GM12878 (cell line): ENCODE measurements around the gene MIER1. TPM values are rescaled to one million over a fixed set of nuclear protein-coding genes. Genes with fewer than 3 reads are reported as not detected.
A peak's percentile ranks its signal among the peaks of the same experiment; 100 is the strongest.

Experiments used
- ATAC-seq: fragments of 200-7000 bp; cut with Tn5 transposase; 3 replicates; pipeline ENCODE4 v1.9.1; 2020; ENCODE audit warnings: mild to moderate bottlenecking, moderate library complexity
- BruUV-seq: library from RNA; stranded (reverse); fragments of 400-500 nt; replicated peaks from 2 replicates; lab custom pipeline; 2021; lab: Mats Ljungman, UMichigan
- CTCF ChIA-PET: fragments of 300-600 bp; sonication (Branson Sonifier 250); formaldehyde crosslinking; extraction: SDS; loops from one replicate; lab custom pipeline; 2021; ENCODE audit warnings: inconsistent platforms; lab: Yijun Ruan, JAX
- POLR2A ChIA-PET: fragments of 350-600 bp; formaldehyde crosslinking; extraction: SDS; loops from one replicate; lab custom pipeline; 2021; ENCODE audit warnings: inconsistent platforms; lab: Charles Lee
- RAD21 ChIA-PET: fragments of 300-600 bp; sonication (Branson Sonifier 250); formaldehyde crosslinking; loops from one replicate; lab custom pipeline; 2023; ENCODE audit warnings: antibody characterized with exemption; ENCODE audit not compliant: unreplicated experiment; lab: Charles Lee
- SMC1A ChIA-PET: fragments of 300-600 bp; sonication (Branson Sonifier 250); formaldehyde crosslinking; loops from one replicate; lab custom pipeline; 2023; ENCODE audit not compliant: unreplicated experiment, uncharacterized antibody; lab: Charles Lee
- DNase-seq: peaks from one replicate; pipeline ENCODE4 v3.0.0-alpha.2; 2011; ENCODE audit warnings: low read depth, low spot score
- FAIRE-seq: peaks from 3 replicates; lab custom pipeline; 2011; peaks lifted over from hg19 to GRCh38; lab: Jason Lieb, UNC
- H2AFZ ChIP-seq: 2 replicates; pipeline ENCODE4 v1.6.0; 2011; ENCODE audit warnings: low read depth, low read length, control low read depth; ENCODE audit not compliant: control insufficient read depth
- H3K27ac ChIP-seq: 2 replicates; pipeline ENCODE4 v1.5.1; 2011; ENCODE audit warnings: control low read depth; ENCODE audit not compliant: control insufficient read depth, insufficient read depth
- H3K27me3 ChIP-seq, 2 experiments: replicated peaks in 1 of 2; 2 replicates each; pipeline versions ENCODE4 v1.6.0 to v1.6.1; 2011; ENCODE audit warnings: low read length in 1 of 2; ENCODE audit not compliant: control insufficient read depth in 2 of 2, insufficient read depth in 2 of 2
- H3K36me3 ChIP-seq, 2 experiments: 2 replicates each; pipeline ENCODE4 v1.5.1; 2011; ENCODE audit warnings: low read length in 1 of 2; ENCODE audit not compliant: control insufficient read depth in 2 of 2, insufficient read depth in 2 of 2
- H3K4me1 ChIP-seq: 2 replicates; pipeline ENCODE4 v1.6.1; 2011; ENCODE audit warnings: mild to moderate bottlenecking, low read length, moderate library complexity, mixed read lengths; ENCODE audit not compliant: control insufficient read depth, insufficient read depth
- H3K4me2 ChIP-seq: 2 replicates; pipeline ENCODE4 v1.6.0; 2011; ENCODE audit warnings: control low read depth; ENCODE audit not compliant: control insufficient read depth, insufficient read depth
- H3K4me3 ChIP-seq: fragments of 200-600 bp; sonication (generic); 2 replicates; pipeline ENCODE4 v1.5.1; 2016
- H3K79me2 ChIP-seq: 2 replicates; pipeline ENCODE4 v1.6.0; 2011; ENCODE audit warnings: low read length; ENCODE audit not compliant: control insufficient read depth, insufficient read depth
- H3K9ac ChIP-seq: 2 replicates; pipeline ENCODE4 v1.8.0; 2011; ENCODE audit warnings: low read length, control low read depth, mixed read lengths; ENCODE audit not compliant: control insufficient read depth, insufficient read depth
- H3K9me3 ChIP-seq: replicated peaks from 3 replicates; pipeline ENCODE4 v1.5.1; 2011; ENCODE audit warnings: mild to moderate bottlenecking, low read length; ENCODE audit not compliant: control insufficient read depth, insufficient read depth
- H4K20me1 ChIP-seq: 2 replicates; pipeline ENCODE4 v1.6.0; 2011; ENCODE audit not compliant: control insufficient read depth, insufficient read depth
- ESRRA ChIP-seq: IDR thresholded peaks from 2 replicates; pipeline ENCODE4 v1.6.1; 2012; ENCODE audit warnings: mild to moderate bottlenecking, low read length, improper control_type of control experiment
- FOXM1 ChIP-seq: IDR thresholded peaks from 2 replicates; pipeline ENCODE4 v1.6.1; 2012; ENCODE audit warnings: low read depth, mild to moderate bottlenecking, inconsistent platforms, low read length, moderate library complexity
- HDAC2 ChIP-seq: fragments of 200-600 bp; sonication (generic); IDR thresholded peaks from 2 replicates; pipeline ENCODE4 v1.6.1; 2017
- MTA2 ChIP-seq: fragments of 450-650 bp; IDR thresholded peaks from 2 replicates; pipeline ENCODE4 v1.6.1; 2016; ENCODE audit warnings: low read depth, mild to moderate bottlenecking, moderate library complexity
- MYC ChIP-seq: IDR thresholded peaks from 2 replicates; pipeline ENCODE4 v1.6.1; 2011; ENCODE audit warnings: mild to moderate bottlenecking, low read length, moderate library complexity, inconsistent platforms; ENCODE audit not compliant: insufficient read depth, insufficient replicate concordance, insufficient read length, severe bottlenecking
- NKRF ChIP-seq: fragments of 450-650 bp; conservative IDR thresholded peaks from 2 replicates; pipeline ENCODE4 v1.6.1; 2017; ENCODE audit warnings: mild to moderate bottlenecking, moderate library complexity
- NRF1 ChIP-seq: conservative IDR thresholded peaks from 2 replicates; pipeline ENCODE4 v1.6.1; 2011; ENCODE audit warnings: mild to moderate bottlenecking, low read depth, low read length, improper control_type of control experiment
- RELA ChIP-seq: fragments of 450-650 bp; IDR thresholded peaks from 2 replicates; pipeline ENCODE4 v1.8.0; 2014; ENCODE audit warnings: borderline replicate concordance; ENCODE audit not compliant: partially characterized antibody
- ZNF384 ChIP-seq: IDR thresholded peaks from 2 replicates; pipeline ENCODE4 v1.6.1; 2012; ENCODE audit warnings: low read depth, mild to moderate bottlenecking, low read length, improper control_type of control experiment, borderline replicate concordance
- WGBS: methylation state at CpG from one replicate; pipeline ENCODE4 v1.1.6; 2016; ENCODE audit warnings: low lambda C conversion rate; ENCODE audit not compliant: insufficient replicate concordance, insufficient coverage; ENCODE audit errors: missing lambda C conversion rate; 5-methylcytosine and 5-hydroxymethylcytosine counted together
- in situ Hi-C: fragments of 300-500 bp; cut with MboI; formaldehyde crosslinking; loops from 9 replicates; pipeline ENCODE4 v1.14.3; 2018; ENCODE audit warnings: mixed read lengths
- intact Hi-C: fragments of 100-400 bp; cut with micrococcal nuclease; formaldehyde crosslinking; loops from one replicate; pipeline ENCODE4 v1.14.2; 2022; ENCODE audit not compliant: unreplicated experiment
- polyA plus RNA-seq, 11 experiments: library from polyadenylated mRNA; depleted of rRNA in 4 of 11; unstranded in 6 of 11; stranded (reverse) in 5 of 11; fragments of >200 nt; fragmentation: Nextera tagmentation in 4 of 11; fragmentation: Illumina TruSeq in 1 of 11; extraction: Ambion mirVana in 4 of 11; extraction: Trizol in 1 of 11; gene quantifications; 1 replicate in 1 of 11; 2 replicates in 10 of 11; pipeline versions ENCODE4 v1.2.1 to v1.2.3, GENCODE V29; 2011 to 2016; ENCODE audit warnings: inconsistent platforms in 2 of 11, missing spikeins in 2 of 11, low read depth in 1 of 11
- total RNA-seq, 4 experiments: library from RNA; depleted of rRNA in 3 of 4; stranded (reverse); fragments of >200 nt in 3 of 4; fragmentation: Illumina TruSeq in 1 of 4; extraction: Trizol in 1 of 4; gene quantifications; 2 replicates each; pipeline versions ENCODE4 v1.2.1 to v1.2.3, GENCODE V29; 2013 to 2021
- TF ChIP-seq, protein P1 (sequence below): fragments of 450-650 bp; IDR thresholded peaks from 2 replicates; pipeline ENCODE4 v1.6.1; 2016; ENCODE audit warnings: mild to moderate bottlenecking
- TF ChIP-seq, protein P2 (sequence below): IDR thresholded peaks from 2 replicates; pipeline ENCODE4 v1.6.1; 2011; ENCODE audit warnings: borderline replicate concordance, low read depth, mild to moderate bottlenecking, moderate library complexity, low read length; ENCODE audit not compliant: insufficient read depth, poor library complexity, severe bottlenecking
- TF ChIP-seq, protein P3 (sequence below): IDR thresholded peaks from 2 replicates; pipeline ENCODE4 v1.6.1; 2011; ENCODE audit warnings: low read depth, low read length, improper control_type of control experiment, borderline replicate concordance

The MIER1 gene
- total and polyA plus RNA-seq, 10 of the 15 experiments (the other 5 are each of a cell fraction or from before 2014, with no cell fraction given): 13.6 to 39.8 (median 25.7) TPM

- H3K36me3 ChIP-seq: peaks cover 0 to 16% of the 10 kb centered on the region in 2 experiments; a peak in 2 of 4 replicates
- no TSS peak for BruUV-seq
- POLR2A ChIA-PET: interaction anchor here (1.0 kb wide), 1 partner anchor 13 kb away, joined by 3 read pairs; no protein-coding TSS in a partner anchor
- ATAC-seq: peak; percentile 71
- H3K4me3 ChIP-seq: no peak overlapping the region
- intact Hi-C loops: loop anchor here (5.0 to 10.0 kb wide), 3 partner anchors 215 to 442 kb away; no protein-coding TSS in a partner anchor
- H4K20me1 ChIP-seq: no peaks in the 10 kb centered on the region
- H3K9ac ChIP-seq: no peak overlapping the region
- CTCF ChIA-PET: interaction anchor here (0.7 to 2.8 kb wide), 5 partner anchors 13 to 783 kb away, joined by 3 to 12 read pairs (median 4); no protein-coding TSS in a partner anchor
- H3K4me2 ChIP-seq: no peak overlapping the region
- H3K9me3 ChIP-seq: no peaks in the 10 kb centered on the region
- no peak for FAIRE-seq
- in situ Hi-C loops: loop anchor here (10.0 kb wide), 1 partner anchor 442 kb away; no protein-coding TSS in a partner anchor
- H3K79me2 ChIP-seq: no peaks in the 10 kb centered on the region
- peaks cover 17% of the 10 kb centered on the region for H3K4me1 ChIP-seq
- WGBS: 100% methylated on average over 4 of the region's 4 CpGs
- SMC1A ChIA-PET: interaction anchor here (0.8 to 4.9 kb wide), 10 partner anchors 11 to 712 kb away, joined by 3 to 19 read pairs (median 4); no protein-coding TSS in a partner anchor
- H3K27me3 ChIP-seq: no peaks in the 10 kb centered on the region
- no peak overlapping the region for H2AFZ ChIP-seq
- H3K27ac ChIP-seq: no peak overlapping the region; the same call in 1 of the 2 replicates
- DNase-seq: no peak
- RAD21 ChIA-PET: interaction anchor here (0.6 to 2.2 kb wide), 7 partner anchors 10 to 229 kb away, joined by 3 to 12 read pairs (median 3); partner anchors contain the start of genes DNAI4 and MIER1
- no peak for TF ChIP-seq NRF1
- TF ChIP-seq ESRRA: no peak
- TF ChIP-seq, protein P1, sequence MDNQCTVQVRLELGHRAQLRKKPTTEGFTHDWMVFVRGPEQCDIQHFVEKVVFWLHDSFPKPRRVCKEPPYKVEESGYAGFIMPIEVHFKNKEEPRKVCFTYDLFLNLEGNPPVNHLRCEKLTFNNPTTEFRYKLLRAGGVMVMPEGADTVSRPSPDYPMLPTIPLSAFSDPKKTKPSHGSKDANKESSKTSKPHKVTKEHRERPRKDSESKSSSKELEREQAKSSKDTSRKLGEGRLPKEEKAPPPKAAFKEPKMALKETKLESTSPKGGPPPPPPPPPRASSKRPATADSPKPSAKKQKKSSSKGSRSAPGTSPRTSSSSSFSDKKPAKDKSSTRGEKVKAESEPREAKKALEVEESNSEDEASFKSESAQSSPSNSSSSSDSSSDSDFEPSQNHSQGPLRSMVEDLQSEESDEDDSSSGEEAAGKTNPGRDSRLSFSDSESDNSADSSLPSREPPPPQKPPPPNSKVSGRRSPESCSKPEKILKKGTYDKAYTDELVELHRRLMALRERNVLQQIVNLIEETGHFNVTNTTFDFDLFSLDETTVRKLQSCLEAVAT: no peak
- no peak for TF ChIP-seq RELA
- no peak for TF ChIP-seq HDAC2
- TF ChIP-seq, protein P2, sequence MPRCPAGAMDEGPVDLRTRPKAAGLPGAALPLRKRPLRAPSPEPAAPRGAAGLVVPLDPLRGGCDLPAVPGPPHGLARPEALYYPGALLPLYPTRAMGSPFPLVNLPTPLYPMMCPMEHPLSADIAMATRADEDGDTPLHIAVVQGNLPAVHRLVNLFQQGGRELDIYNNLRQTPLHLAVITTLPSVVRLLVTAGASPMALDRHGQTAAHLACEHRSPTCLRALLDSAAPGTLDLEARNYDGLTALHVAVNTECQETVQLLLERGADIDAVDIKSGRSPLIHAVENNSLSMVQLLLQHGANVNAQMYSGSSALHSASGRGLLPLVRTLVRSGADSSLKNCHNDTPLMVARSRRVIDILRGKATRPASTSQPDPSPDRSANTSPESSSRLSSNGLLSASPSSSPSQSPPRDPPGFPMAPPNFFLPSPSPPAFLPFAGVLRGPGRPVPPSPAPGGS: no peak
- TF ChIP-seq, protein P3, sequence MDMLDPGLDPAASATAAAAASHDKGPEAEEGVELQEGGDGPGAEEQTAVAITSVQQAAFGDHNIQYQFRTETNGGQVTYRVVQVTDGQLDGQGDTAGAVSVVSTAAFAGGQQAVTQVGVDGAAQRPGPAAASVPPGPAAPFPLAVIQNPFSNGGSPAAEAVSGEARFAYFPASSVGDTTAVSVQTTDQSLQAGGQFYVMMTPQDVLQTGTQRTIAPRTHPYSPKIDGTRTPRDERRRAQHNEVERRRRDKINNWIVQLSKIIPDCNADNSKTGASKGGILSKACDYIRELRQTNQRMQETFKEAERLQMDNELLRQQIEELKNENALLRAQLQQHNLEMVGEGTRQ: no peak
- no peak for TF ChIP-seq MYC
- TF ChIP-seq ZNF384: no peak
- TF ChIP-seq NKRF: no peak
- no peak for TF ChIP-seq FOXM1
- no peak for TF ChIP-seq MTA2
Observed at GRCh38 chr1:66982561-66983260, 57.9 kb downstream of the MIER1 start.
